HepG2 (cell line): ENCODE results near the gene VPS25. TPM values are rescaled to one million over a fixed set of nuclear protein-coding genes. Genes with fewer than 3 reads are reported as not detected.

Experiments
- GATA4 ChIP-seq: sonication (generic); IDR thresholded peaks from 2 replicates; pipeline ENCODE4 v1.6.1; 2016; ENCODE audit warnings: antibody characterized with exemption, low read depth, borderline replicate concordance
- GFI1 ChIP-seq: sonication (generic); formaldehyde crosslinking; IDR thresholded peaks from 2 replicates; pipeline ENCODE4 v1.5.0; 2020; ENCODE audit warnings: missing genetic modification reagents, mild to moderate bottlenecking, borderline replicate concordance
- MLLT10 ChIP-seq: sonication (generic); formaldehyde crosslinking; IDR thresholded peaks from 2 replicates; pipeline ENCODE4 v1.4.0; 2020; ENCODE audit warnings: missing genetic modification reagents
- SIN3A ChIP-seq: IDR thresholded peaks from 2 replicates; pipeline ENCODE4 v1.6.1; 2011; ENCODE audit warnings: low read depth, mild to moderate bottlenecking, control low read depth, low read length, borderline replicate concordance
- SNRNP70 ChIP-seq: fragments of 200-400 bp; formaldehyde crosslinking; IDR thresholded peaks from 2 replicates; pipeline ENCODE4 v1.6.1; 2017; ENCODE audit warnings: mild to moderate bottlenecking, low read depth, low read length, moderate library complexity
- TBP ChIP-seq: sonication (generic); formaldehyde crosslinking; IDR thresholded peaks from 2 replicates; pipeline ENCODE4 v1.5.0; 2020; ENCODE audit warnings: missing genetic modification reagents
- ZBTB42 ChIP-seq: sonication (generic); formaldehyde crosslinking; IDR thresholded peaks from 2 replicates; pipeline ENCODE4 v1.5.0; 2020; ENCODE audit warnings: mild to moderate bottlenecking, missing genetic modification reagents
- ZNF329 ChIP-seq: sonication (generic); formaldehyde crosslinking; IDR thresholded peaks from 2 replicates; pipeline ENCODE4 v1.9.0; 2021; ENCODE audit warnings: low read depth, mild to moderate bottlenecking, missing genetic modification reagents
- ZNF354B ChIP-seq: sonication (generic); formaldehyde crosslinking; IDR thresholded peaks from 2 replicates; pipeline ENCODE4 v1.8.0; 2022; ENCODE audit warnings: mild to moderate bottlenecking, missing genetic modification reagents
- ZNF501 ChIP-seq: sonication (generic); formaldehyde crosslinking; IDR thresholded peaks from 2 replicates; pipeline ENCODE4 v1.5.1; 2020; ENCODE audit warnings: mild to moderate bottlenecking, moderate library complexity, missing genetic modification reagents
- ZNF530 ChIP-seq: sonication (generic); formaldehyde crosslinking; IDR thresholded peaks from 2 replicates; pipeline ENCODE4 v1.5.0; 2020; ENCODE audit warnings: low read depth, mild to moderate bottlenecking, missing genetic modification reagents
- ZNF674 ChIP-seq: sonication (generic); formaldehyde crosslinking; IDR thresholded peaks from 2 replicates; pipeline ENCODE4 v1.5.0; 2020; ENCODE audit warnings: low read depth, mild to moderate bottlenecking, missing genetic modification reagents
- ZNF724P ChIP-seq: sonication (generic); formaldehyde crosslinking; IDR thresholded peaks from 2 replicates; pipeline ENCODE4 v1.8.0; 2022; ENCODE audit warnings: missing genetic modification reagents, borderline replicate concordance
- polyA plus RNA-seq, 8 experiments: library from polyadenylated mRNA; depleted of rRNA in 3 of 8; stranded (reverse) in 7 of 8; unstranded in 1 of 8; fragments of >200 nt; fragmentation: Illumina TruSeq in 4 of 8; extraction: Trizol in 4 of 8; gene quantifications; 2 replicates each; pipeline versions ENCODE4 v1.2.1 to v1.2.3, GENCODE V29; 2011 to 2016; ENCODE audit warnings: low read depth in 4 of 8, missing spikeins in 1 of 8, mixed read lengths in 1 of 8; ENCODE audit not compliant: insufficient read depth in 1 of 8
- total RNA-seq, 5 experiments: library from RNA; depleted of rRNA; stranded (reverse); fragments of >200 nt; fragmentation: Illumina TruSeq; extraction: Trizol; gene quantifications; 2 replicates each; pipeline ENCODE4 v1.2.3, GENCODE V29; 2016; ENCODE audit warnings: low read depth in 1 of 5
- TF ChIP-seq, protein P1 (sequence below): sonication (generic); formaldehyde crosslinking; IDR thresholded peaks from 2 replicates; pipeline ENCODE4 v1.4.0; 2020; ENCODE audit warnings: mild to moderate bottlenecking, missing genetic modification reagents
- TF ChIP-seq, protein P2 (sequence below): sonication (generic); formaldehyde crosslinking; IDR thresholded peaks from 2 replicates; pipeline ENCODE4 v1.5.1; 2020; ENCODE audit warnings: missing genetic modification reagents, mild to moderate bottlenecking, borderline replicate concordance
- TF ChIP-seq, protein P3 (sequence below): sonication (generic); formaldehyde crosslinking; IDR thresholded peaks from 2 replicates; pipeline ENCODE4 v1.5.1; 2020; ENCODE audit warnings: mild to moderate bottlenecking, missing genetic modification reagents, borderline replicate concordance
- TF ChIP-seq, protein P4 (sequence below): sonication (generic); formaldehyde crosslinking; IDR thresholded peaks from 2 replicates; pipeline ENCODE4 v1.4.0; 2020; ENCODE audit warnings: mild to moderate bottlenecking, missing genetic modification reagents
- TF ChIP-seq, protein P5 (sequence below): IDR thresholded peaks from 2 replicates; pipeline ENCODE4 v1.6.1; 2016; ENCODE audit warnings: missing compliant biosample characterization, missing genetic modification reagents, borderline replicate concordance

VPS25 gene
- total and polyA plus RNA-seq, 2 of the 13 experiments (the other 11 are each of a cell fraction or from before 2014, with no cell fraction given), result 161 to 249 TPM

DNA sequence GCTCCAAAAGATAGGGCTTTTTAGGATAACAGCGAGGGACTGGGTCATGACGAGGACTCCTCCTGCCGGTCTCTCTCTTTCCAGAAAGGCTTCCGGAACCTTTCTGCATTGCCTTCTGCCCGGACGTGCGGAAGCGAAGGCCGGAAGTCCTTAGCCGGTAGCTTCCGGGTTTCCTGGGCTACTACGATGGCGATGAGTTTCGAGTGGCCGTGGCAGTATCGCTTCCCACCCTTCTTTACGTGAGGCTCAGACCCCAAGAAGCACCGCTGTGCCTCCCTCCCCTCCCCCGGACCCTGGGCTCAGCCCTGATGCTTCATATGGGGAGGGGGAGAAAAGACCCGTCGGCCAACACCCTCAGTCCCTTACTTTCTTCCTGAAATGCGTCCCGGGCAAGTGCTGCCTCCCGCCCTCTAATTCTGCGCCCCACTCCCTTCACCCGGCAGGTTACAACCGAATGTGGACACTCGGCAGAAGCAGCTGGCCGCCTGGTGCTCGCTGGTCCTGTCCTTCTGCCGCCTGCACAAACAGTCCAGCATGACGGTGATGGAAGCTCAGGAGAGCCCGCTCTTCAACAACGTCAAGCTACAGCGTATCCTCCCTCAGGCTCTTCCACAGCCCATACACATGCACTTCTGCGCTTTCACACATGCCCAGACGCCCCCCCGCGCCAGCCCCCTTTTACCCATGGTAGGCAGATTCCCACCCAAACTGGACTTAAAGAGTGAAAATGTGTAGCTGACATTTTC is at the start of gene VPS25 (continued):
- TF ChIP-seq, protein P1, sequence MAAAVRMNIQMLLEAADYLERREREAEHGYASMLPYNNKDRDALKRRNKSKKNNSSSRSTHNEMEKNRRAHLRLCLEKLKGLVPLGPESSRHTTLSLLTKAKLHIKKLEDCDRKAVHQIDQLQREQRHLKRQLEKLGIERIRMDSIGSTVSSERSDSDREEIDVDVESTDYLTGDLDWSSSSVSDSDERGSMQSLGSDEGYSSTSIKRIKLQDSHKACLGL (CRISPR knock-in tag), result no peak; the same call in 1 of the 2 replicates
- no peak for TF ChIP-seq SNRNP70
- TF ChIP-seq ZBTB42, result 0 out of 2 replicates have a peak, but pooled peaks have one; percentile 59
- TF ChIP-seq ZNF674, result no peak
- no peak for TF ChIP-seq MLLT10 (CRISPR knock-in tag)
- TF ChIP-seq ZNF354B (CRISPR knock-in tag), result 0 out of 2 replicates have a peak, but pooled peaks have one; percentile 74
- peak; percentile 84; the same call in 1 of the 2 replicates for TF ChIP-seq GATA4
- TF ChIP-seq TBP (CRISPR knock-in tag), result 0 out of 2 replicates have a peak, but pooled peaks have one; percentile 56
- TF ChIP-seq GFI1, result no peak
- TF ChIP-seq, protein P2, sequence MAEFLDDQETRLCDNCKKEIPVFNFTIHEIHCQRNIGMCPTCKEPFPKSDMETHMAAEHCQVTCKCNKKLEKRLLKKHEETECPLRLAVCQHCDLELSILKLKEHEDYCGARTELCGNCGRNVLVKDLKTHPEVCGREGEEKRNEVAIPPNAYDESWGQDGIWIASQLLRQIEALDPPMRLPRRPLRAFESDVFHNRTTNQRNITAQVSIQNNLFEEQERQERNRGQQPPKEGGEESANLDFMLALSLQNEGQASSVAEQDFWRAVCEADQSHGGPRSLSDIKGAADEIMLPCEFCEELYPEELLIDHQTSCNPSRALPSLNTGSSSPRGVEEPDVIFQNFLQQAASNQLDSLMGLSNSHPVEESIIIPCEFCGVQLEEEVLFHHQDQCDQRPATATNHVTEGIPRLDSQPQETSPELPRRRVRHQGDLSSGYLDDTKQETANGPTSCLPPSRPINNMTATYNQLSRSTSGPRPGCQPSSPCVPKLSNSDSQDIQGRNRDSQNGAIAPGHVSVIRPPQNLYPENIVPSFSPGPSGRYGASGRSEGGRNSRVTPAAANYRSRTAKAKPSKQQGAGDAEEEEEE (CRISPR knock-in tag), result no peak; the same call in 1 of the 2 replicates
- TF ChIP-seq, protein P3, sequence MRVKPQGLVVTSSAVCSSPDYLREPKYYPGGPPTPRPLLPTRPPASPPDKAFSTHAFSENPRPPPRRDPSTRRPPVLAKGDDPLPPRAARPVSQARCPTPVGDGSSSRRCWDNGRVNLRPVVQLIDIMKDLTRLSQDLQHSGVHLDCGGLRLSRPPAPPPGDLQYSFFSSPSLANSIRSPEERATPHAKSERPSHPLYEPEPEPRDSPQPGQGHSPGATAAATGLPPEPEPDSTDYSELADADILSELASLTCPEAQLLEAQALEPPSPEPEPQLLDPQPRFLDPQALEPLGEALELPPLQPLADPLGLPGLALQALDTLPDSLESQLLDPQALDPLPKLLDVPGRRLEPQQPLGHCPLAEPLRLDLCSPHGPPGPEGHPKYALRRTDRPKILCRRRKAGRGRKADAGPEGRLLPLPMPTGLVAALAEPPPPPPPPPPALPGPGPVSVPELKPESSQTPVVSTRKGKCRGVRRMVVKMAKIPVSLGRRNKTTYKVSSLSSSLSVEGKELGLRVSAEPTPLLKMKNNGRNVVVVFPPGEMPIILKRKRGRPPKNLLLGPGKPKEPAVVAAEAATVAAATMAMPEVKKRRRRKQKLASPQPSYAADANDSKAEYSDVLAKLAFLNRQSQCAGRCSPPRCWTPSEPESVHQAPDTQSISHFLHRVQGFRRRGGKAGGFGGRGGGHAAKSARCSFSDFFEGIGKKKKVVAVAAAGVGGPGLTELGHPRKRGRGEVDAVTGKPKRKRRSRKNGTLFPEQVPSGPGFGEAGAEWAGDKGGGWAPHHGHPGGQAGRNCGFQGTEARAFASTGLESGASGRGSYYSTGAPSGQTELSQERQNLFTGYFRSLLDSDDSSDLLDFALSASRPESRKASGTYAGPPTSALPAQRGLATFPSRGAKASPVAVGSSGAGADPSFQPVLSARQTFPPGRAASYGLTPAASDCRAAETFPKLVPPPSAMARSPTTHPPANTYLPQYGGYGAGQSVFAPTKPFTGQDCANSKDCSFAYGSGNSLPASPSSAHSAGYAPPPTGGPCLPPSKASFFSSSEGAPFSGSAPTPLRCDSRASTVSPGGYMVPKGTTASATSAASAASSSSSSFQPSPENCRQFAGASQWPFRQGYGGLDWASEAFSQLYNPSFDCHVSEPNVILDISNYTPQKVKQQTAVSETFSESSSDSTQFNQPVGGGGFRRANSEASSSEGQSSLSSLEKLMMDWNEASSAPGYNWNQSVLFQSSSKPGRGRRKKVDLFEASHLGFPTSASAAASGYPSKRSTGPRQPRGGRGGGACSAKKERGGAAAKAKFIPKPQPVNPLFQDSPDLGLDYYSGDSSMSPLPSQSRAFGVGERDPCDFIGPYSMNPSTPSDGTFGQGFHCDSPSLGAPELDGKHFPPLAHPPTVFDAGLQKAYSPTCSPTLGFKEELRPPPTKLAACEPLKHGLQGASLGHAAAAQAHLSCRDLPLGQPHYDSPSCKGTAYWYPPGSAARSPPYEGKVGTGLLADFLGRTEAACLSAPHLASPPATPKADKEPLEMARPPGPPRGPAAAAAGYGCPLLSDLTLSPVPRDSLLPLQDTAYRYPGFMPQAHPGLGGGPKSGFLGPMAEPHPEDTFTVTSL (CRISPR knock-in tag), result peak; percentile 54; the same call in 1 of the 2 replicates
- TF ChIP-seq ZNF724P (CRISPR knock-in tag), result no peak
- TF ChIP-seq, protein P4, sequence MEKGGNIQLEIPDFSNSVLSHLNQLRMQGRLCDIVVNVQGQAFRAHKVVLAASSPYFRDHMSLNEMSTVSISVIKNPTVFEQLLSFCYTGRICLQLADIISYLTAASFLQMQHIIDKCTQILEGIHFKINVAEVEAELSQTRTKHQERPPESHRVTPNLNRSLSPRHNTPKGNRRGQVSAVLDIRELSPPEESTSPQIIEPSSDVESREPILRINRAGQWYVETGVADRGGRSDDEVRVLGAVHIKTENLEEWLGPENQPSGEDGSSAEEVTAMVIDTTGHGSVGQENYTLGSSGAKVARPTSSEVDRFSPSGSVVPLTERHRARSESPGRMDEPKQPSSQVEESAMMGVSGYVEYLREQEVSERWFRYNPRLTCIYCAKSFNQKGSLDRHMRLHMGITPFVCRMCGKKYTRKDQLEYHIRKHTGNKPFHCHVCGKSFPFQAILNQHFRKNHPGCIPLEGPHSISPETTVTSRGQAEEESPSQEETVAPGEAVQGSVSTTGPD (CRISPR knock-in tag), result no peak
- peak; percentile 66; the same call in 1 of the 2 replicates for TF ChIP-seq ZNF501 (CRISPR knock-in tag)
- no peak for TF ChIP-seq ZNF329 (CRISPR knock-in tag)
- TF ChIP-seq SIN3A, result peak; percentile 97
- TF ChIP-seq ZNF530 (CRISPR knock-in tag), result no peak
- TF ChIP-seq, protein P5, sequence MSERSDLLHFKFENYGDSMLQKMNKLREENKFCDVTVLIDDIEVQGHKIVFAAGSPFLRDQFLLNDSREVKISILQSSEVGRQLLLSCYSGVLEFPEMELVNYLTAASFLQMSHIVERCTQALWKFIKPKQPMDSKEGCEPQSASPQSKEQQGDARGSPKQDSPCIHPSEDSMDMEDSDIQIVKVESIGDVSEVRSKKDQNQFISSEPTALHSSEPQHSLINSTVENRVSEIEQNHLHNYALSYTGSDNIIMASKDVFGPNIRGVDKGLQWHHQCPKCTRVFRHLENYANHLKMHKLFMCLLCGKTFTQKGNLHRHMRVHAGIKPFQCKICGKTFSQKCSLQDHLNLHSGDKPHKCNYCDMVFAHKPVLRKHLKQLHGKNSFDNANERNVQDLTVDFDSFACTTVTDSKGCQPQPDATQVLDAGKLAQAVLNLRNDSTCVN (CRISPR knock-in tag), result peak; percentile 93
